H9 (cell line): ENCODE measurements around the gene FYN. TPM values are rescaled to one million over a fixed set of nuclear protein-coding genes. Genes with fewer than 3 reads are reported as not detected.

Experiments used
- DNase-seq: peaks from one replicate; pipeline ENCODE4 v3.0.0-alpha.2; 2017
- H2AFZ ChIP-seq: one replicate; pipeline ENCODE4 v1.6.1; 2013; ENCODE audit warnings: mild to moderate bottlenecking, low read length, control low read depth, moderate library complexity
- H2AK5ac ChIP-seq: 2 replicates; pipeline ENCODE4 v1.6.1; 2013; ENCODE audit warnings: low read length, control low read depth, mixed read lengths; ENCODE audit not compliant: insufficient read length
- H2BK120ac ChIP-seq: one replicate; pipeline ENCODE4 v1.6.1; 2013; ENCODE audit warnings: low read depth, mild to moderate bottlenecking, low read length, control low read depth, inconsistent platforms; ENCODE audit not compliant: poor library complexity, severe bottlenecking
- H2BK12ac ChIP-seq: 2 replicates; pipeline ENCODE4 v1.6.1; 2013; ENCODE audit warnings: low read length, control low read depth, mixed read lengths, low read depth; ENCODE audit not compliant: insufficient read length
- H2BK15ac ChIP-seq: 2 replicates; pipeline ENCODE4 v1.6.1; 2013; ENCODE audit warnings: low read depth, low read length, control low read depth
- H2BK20ac ChIP-seq: one replicate; pipeline ENCODE4 v1.6.1; 2013; ENCODE audit warnings: low read depth, mild to moderate bottlenecking, low read length, control low read depth, inconsistent platforms; ENCODE audit not compliant: poor library complexity, severe bottlenecking
- H2BK5ac ChIP-seq: 2 replicates; pipeline ENCODE4 v1.6.1; 2013; ENCODE audit warnings: low read length, control low read depth, mixed read lengths; ENCODE audit not compliant: insufficient read length
- H3K14ac ChIP-seq: 2 replicates; pipeline ENCODE4 v1.6.1; 2013; ENCODE audit warnings: low read length, control low read depth; ENCODE audit not compliant: insufficient read depth
- H3K18ac ChIP-seq: 2 replicates; pipeline ENCODE4 v1.6.1; 2013; ENCODE audit warnings: low read depth, mild to moderate bottlenecking, mixed read lengths, low read length, control low read depth; ENCODE audit not compliant: insufficient read length
- H3K23ac ChIP-seq: 2 replicates; pipeline ENCODE4 v1.6.1; 2013; ENCODE audit warnings: low read length, control low read depth, mixed read lengths, low read depth; ENCODE audit not compliant: insufficient read length
- H3K23me2 ChIP-seq: 2 replicates; pipeline ENCODE4 v1.6.1; 2013; ENCODE audit warnings: low read depth, mild to moderate bottlenecking, mixed read lengths, low read length, control low read depth; ENCODE audit not compliant: insufficient read length, poor library complexity, severe bottlenecking
- H3K27ac ChIP-seq: 2 replicates; pipeline ENCODE4 v1.5.1; 2013; ENCODE audit warnings: low read length, control low read depth, mixed read lengths, low read depth; ENCODE audit not compliant: insufficient read length
- H3K27me3 ChIP-seq: 2 replicates; pipeline ENCODE4 v1.6.1; 2013; ENCODE audit warnings: low read length, control low read depth, inconsistent platforms; ENCODE audit not compliant: insufficient read depth
- H3K4ac ChIP-seq: 2 replicates; pipeline ENCODE4 v1.6.1; 2013; ENCODE audit warnings: low read depth, mild to moderate bottlenecking, control low read depth, inconsistent platforms, low read length, moderate library complexity
- H3K4me1 ChIP-seq: 2 replicates; pipeline ENCODE4 v1.6.1; 2013; ENCODE audit warnings: low read length, control low read depth, inconsistent platforms; ENCODE audit not compliant: insufficient read depth
- H3K4me2 ChIP-seq: 2 replicates; pipeline ENCODE4 v1.6.1; 2013; ENCODE audit warnings: low read length, control low read depth, mixed read lengths; ENCODE audit not compliant: insufficient read length, insufficient read depth
- H3K56ac ChIP-seq: 2 replicates; pipeline ENCODE4 v1.6.1; 2013; ENCODE audit warnings: low read depth, mild to moderate bottlenecking, mixed read lengths, low read length, control low read depth; ENCODE audit not compliant: insufficient read length
- H3K79me1 ChIP-seq: 2 replicates; pipeline ENCODE4 v1.6.1; 2013; ENCODE audit warnings: low read depth, mild to moderate bottlenecking, moderate library complexity, low read length, control low read depth, inconsistent platforms; ENCODE audit not compliant: insufficient read depth, poor library complexity, severe bottlenecking
- H3K79me2 ChIP-seq: 2 replicates; pipeline ENCODE4 v1.6.1; 2013; ENCODE audit warnings: low read length, control low read depth, inconsistent platforms; ENCODE audit not compliant: insufficient read depth
- H3K9ac ChIP-seq: 2 replicates; pipeline ENCODE4 v1.6.1; 2013; ENCODE audit warnings: low read length, control low read depth, mixed read lengths; ENCODE audit not compliant: insufficient read length; ENCODE audit errors: extremely low read depth
- H3K9me3 ChIP-seq: one replicate; pipeline ENCODE4 v1.6.1; 2013; ENCODE audit warnings: low read depth, low read length, inconsistent platforms; ENCODE audit not compliant: control insufficient read depth
- H3T11ph ChIP-seq: one replicate; pipeline ENCODE4 v1.6.1; 2013; ENCODE audit warnings: mild to moderate bottlenecking, low read length, control low read depth, inconsistent platforms
- H4K20me1 ChIP-seq: one replicate; pipeline ENCODE4 v1.6.1; 2013; ENCODE audit not compliant: control insufficient read depth, insufficient read length, insufficient read depth
- H4K5ac ChIP-seq: 2 replicates; pipeline ENCODE4 v1.6.1; 2013; ENCODE audit warnings: low read depth, mild to moderate bottlenecking, mixed read lengths, low read length, control low read depth; ENCODE audit not compliant: insufficient read length
- H4K8ac ChIP-seq: replicated peaks from 2 replicates; pipeline ENCODE4 v1.6.1; 2013; ENCODE audit warnings: low read length, control low read depth, mixed read lengths, low read depth; ENCODE audit not compliant: insufficient read length
- H4K91ac ChIP-seq: 2 replicates; pipeline ENCODE4 v1.6.1; 2013; ENCODE audit warnings: low read depth, mild to moderate bottlenecking, moderate library complexity, mixed read lengths, low read length, control low read depth; ENCODE audit not compliant: insufficient read length
- H3K27ac Mint-ChIP-seq, 3 experiments: 2 replicates in 2 of 3; 3 replicates in 1 of 3; pipeline ENCODE4 v1.8.0; 2020 to 2021; ENCODE audit warnings: mixed read lengths in 3 of 3, mild to moderate bottlenecking in 1 of 3, moderate library complexity in 1 of 3
- H3K27me3 Mint-ChIP-seq: 2 replicates; pipeline ENCODE4 v1.8.0; 2021; ENCODE audit warnings: low read depth, mild to moderate bottlenecking, moderate library complexity, mixed read lengths
- H3K36me3 Mint-ChIP-seq, 3 experiments: 2 replicates in 2 of 3; 3 replicates in 1 of 3; pipeline ENCODE4 v1.8.0; 2020 to 2021; ENCODE audit warnings: low read depth in 3 of 3, mixed read lengths in 3 of 3; ENCODE audit not compliant: insufficient read depth in 1 of 3
- H3K4me1 Mint-ChIP-seq, 2 experiments: 2 replicates each; pipeline ENCODE4 v1.8.0; 2020; ENCODE audit warnings: mixed read lengths in 2 of 2
- H3K4me3 Mint-ChIP-seq, 2 experiments: 2 replicates in 1 of 2; 3 replicates in 1 of 2; pipeline ENCODE4 v1.8.0; 2020 to 2021; ENCODE audit warnings: mild to moderate bottlenecking in 2 of 2, mixed read lengths in 2 of 2, moderate library complexity in 1 of 2
- H3K9me3 Mint-ChIP-seq, 2 experiments: 2 replicates in 1 of 2; 3 replicates in 1 of 2; pipeline ENCODE4 v1.8.0; 2020; ENCODE audit warnings: mild to moderate bottlenecking in 2 of 2, mixed read lengths in 2 of 2, moderate library complexity in 1 of 2
- total RNA-seq: library from RNA; stranded (reverse); gene quantifications from 2 replicates; pipeline ENCODE4 v1.2.1, GENCODE V29; 2021
- TF ChIP-seq, protein P1 (sequence below): fragments of 200-600 bp; sonication (generic); conservative IDR thresholded peaks from 3 replicates; pipeline ENCODE4 v1.8.0; 2021; ENCODE audit warnings: antibody characterized with exemption, mild to moderate bottlenecking

Gene FYN
- total RNA-seq, 1 experiment from 2014 or later = 64.8 TPM

DNA sequence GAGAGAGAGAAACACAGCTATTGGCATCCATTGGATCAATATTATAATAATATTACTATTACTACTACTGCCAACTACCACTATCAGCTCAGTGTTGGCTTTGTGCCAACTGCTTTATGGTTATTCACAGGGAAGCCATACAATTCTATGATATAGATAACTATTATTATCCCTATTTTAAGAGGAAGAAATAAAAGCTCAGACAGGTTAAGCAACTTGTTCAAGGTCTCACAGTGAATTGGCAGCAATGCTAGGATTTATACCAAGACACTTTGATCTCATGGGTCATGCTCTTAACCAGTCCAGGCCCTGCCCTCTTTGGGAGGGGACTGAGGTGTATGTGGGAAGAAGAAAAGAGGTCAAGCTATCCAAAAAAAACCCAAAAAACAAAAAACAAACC is 185.6 kb downstream of the FYN start:
- Histone ChIP-seq H3K18ac (no peak overlapping the region), H3K4me2 (no peak overlapping the region), H4K5ac (no peak overlapping the region), H4K8ac (no peak overlapping the region), H2BK5ac (no peak overlapping the region), H2BK15ac (no peak overlapping the region), H2BK20ac (no peak overlapping the region), H3K56ac (no peak overlapping the region), H3K79me1 (no peaks in the 10 kb centered on the region), H3K4ac (no peak overlapping the region), H3K14ac (no peak overlapping the region), H3K9ac (no peak overlapping the region), H2AFZ (no peak overlapping the region), H3K27ac (no peak overlapping the region), H3K9me3 (no peaks in the 10 kb centered on the region), H2AK5ac (no peak overlapping the region), H2BK12ac (no peak overlapping the region), H4K91ac (no peak overlapping the region), H3K23me2 (no peaks in the 10 kb centered on the region), H2BK120ac (no peak overlapping the region), H3K4me1 (0 out of 2 replicates have a peak, but pooled peaks cover 3% of the 10 kb centered on the region), H3T11ph (no peak overlapping the region), H3K27me3 (no peaks in the 10 kb centered on the region), H3K79me2 (peaks cover under 1% of the 10 kb centered on the region; the same call in 1 of the 2 replicates), H4K20me1 (no peaks in the 10 kb centered on the region), H3K23ac (no peak overlapping the region)
- DNase-seq = no peak
- Mint-ChIP-seq H3K27ac (peak overlapping the region in 1 of 3 experiments; percentile 59; a peak in 1 of 7 replicates), H3K27me3 (no peaks in the 10 kb centered on the region), H3K4me1 (peaks cover 9 to 16% of the 10 kb centered on the region in 2 experiments), H3K36me3 (peaks cover 13 to 40% (median 35%) of the 10 kb centered on the region in 3 experiments; a peak in 6 of 7 replicates), H3K4me3 (no peak overlapping the region), H3K9me3 (no peaks in the 10 kb centered on the region)
- TF ChIP-seq, protein P1, sequence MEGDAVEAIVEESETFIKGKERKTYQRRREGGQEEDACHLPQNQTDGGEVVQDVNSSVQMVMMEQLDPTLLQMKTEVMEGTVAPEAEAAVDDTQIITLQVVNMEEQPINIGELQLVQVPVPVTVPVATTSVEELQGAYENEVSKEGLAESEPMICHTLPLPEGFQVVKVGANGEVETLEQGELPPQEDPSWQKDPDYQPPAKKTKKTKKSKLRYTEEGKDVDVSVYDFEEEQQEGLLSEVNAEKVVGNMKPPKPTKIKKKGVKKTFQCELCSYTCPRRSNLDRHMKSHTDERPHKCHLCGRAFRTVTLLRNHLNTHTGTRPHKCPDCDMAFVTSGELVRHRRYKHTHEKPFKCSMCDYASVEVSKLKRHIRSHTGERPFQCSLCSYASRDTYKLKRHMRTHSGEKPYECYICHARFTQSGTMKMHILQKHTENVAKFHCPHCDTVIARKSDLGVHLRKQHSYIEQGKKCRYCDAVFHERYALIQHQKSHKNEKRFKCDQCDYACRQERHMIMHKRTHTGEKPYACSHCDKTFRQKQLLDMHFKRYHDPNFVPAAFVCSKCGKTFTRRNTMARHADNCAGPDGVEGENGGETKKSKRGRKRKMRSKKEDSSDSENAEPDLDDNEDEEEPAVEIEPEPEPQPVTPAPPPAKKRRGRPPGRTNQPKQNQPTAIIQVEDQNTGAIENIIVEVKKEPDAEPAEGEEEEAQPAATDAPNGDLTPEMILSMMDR = no peak
